Measurements from ENCODE around the gene SEMA4C.

DNA sequence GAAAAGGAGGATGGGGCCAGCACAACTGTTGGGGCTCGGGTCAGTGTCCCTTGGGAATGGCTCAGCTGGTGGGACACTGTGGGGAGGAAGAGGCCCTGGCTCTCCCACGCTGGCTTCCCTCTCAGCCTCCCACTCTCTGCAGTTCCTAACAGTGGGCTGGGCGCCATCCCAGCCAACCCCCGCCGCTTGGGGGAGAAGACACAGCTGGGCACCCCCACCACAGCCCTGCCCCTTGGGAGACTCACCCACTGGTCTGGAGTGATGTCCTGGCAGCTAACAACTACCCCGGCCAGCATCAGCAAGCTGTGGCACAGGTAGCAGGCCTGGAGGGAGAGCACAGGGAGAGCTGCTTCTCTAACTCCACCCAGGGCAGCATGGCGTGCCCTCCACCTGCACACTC lies 8.3 kb upstream of the SEMA4C start:
- TF ChIP-seq GATA2 (IDR thresholded peaks at IDR 0.05; ENCODE audit: low read depth, low read length) (no peak), GATA3 (IDR thresholded peaks at IDR 0.05; ENCODE audit: low read depth, low read length) (no peak)

Data from SH-SY5Y (cell line).